CD4-positive, alpha-beta T cell treated with Interleukin-15 for 1 hour (primary cell): ENCODE measurements around the gene ORC4.

Experiments
- DNase-seq: peaks from one replicate; pipeline ENCODE4 v3.0.0-alpha.2; 2020

The ORC4 gene

GRCh38 chr2:148020111-148021058, at the start of gene ORC4:
ORC4 (minus strand) TSS chr2:148020737; CDS start chr2:147975958, 44,779 bp downstream.
- peak; percentile 99 for DNase-seq

GRCh38 chr2:148067801-148068200, 47.3 kb upstream of the ORC4 start:
- DNase-seq = no peak

DNA sequence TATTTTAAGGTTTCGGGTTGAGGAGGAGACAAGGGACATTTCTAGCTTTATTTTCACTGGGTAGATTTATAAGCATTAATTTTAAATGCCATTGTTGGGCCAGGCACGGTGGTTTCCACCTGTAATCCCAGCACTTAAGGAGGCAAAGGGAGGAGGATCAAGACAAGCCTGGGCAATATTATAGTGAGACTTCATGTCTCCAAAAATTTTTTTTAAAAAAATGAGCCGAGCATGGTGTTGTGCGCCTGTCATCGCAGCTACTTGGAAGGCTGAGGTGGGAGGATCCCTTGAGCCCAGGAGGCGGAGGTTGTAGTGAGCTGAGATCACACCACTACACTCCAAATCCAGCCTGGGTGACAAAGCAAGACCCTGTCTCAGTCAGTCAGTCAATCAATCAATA, 45.4 kb upstream of the ORC4 start:
- no peak for DNase-seq

GRCh38 chr2:148063633-148064032, 43.1 kb upstream of the ORC4 start:
- DNase-seq = no peak

GRCh38 chr2:148058641-148059040, 38.1 kb upstream of the ORC4 start:
- no peak for DNase-seq

DNA sequence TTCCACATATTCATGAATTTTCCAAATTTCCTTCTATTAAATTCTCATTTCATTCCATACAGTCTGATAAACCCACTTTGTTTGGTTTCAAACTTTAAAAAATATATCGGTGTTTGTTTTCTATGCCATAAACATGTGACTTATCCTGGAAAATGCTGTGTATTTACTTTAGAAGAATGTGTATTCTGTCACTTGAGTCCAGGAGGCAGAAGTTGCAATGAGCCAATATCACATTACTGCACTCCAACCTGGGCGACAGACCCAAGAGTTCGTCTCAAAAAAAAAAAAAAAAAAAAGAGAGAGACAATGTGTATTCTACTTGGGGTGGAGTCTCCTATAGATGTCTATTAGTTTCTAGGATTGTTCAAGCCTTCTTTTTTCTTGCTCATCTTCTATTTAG, 32.1 kb upstream of the ORC4 start:
- DNase-seq = no peak

DNA sequence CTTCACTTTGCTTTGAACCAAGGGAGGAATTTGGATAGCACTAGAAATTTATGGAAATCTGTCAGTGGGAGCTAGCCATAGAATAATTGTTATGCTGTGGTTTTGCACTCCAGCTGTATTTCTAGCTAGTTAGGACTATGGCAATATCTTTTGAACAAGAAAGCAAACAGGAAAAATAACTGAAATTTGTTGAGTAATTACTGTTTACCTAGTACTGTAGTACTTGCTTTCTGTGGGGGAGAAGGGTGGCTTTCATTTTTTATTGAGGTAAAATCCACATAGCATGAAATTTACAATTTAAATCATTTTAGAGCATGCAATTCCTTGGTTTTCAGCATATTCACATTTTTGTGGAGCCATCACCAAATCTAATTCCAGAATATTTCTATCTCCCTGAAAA, 28.7 kb upstream of the ORC4 start:
- no peak for DNase-seq

DNA sequence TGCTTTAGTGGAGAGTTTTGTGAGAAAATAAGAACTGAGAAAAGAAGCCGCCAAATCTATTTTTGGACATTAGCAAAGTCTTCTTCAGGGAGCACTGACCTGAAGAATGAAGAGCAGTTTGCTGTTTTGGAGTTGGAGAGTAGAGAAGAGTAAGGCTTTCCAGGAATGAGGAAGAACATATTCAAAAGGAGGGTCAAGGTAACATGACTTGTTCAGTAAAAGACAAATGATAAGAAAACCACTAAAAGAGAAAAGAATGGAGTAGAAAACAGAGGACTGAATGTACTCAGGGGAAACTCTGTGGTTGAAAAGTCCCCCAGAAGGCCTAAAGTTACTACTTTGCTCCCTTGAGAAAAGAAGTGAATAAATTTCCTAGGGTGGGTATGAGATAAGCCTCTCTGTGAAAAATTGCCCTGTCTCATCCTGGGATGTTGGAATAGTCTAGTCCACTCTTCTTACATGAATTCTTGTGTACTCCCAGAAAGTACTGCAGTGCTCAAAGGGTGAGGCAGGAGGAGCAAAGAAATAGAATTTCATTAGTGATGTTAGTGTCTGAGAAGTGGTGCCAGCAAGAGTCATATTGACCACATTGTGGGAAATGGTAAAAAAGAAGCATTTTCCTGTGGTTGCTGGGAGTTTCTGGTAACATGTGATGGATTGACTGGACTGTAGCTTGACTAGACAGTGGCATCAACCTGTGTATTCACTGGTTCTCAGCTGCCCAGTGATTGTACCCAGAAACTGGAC, 28.1 kb upstream of the ORC4 start:
- DNase-seq = no peak

DNA sequence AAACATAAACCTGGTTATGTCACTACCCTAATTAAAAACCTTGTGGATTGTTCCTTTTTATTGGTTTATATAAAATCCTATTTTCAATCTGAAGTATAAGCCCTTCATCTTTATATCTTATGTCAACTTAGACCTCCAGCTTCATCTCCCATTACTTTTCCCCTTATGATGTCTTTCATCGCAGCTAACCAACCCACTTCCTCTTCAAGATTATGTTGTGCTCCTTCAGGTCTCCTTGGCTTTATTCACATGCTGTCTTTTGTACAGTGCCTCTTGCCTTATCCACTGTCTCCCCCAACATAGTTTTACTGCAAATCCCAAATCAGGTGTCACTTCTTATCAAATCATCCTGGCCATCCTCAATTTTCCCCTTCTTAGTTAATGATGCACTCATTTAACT, 26.3 kb upstream of the ORC4 start:
- DNase-seq = no peak

GRCh38 chr2:148044322-148044721, 23.8 kb upstream of the ORC4 start:
- no peak for DNase-seq

- no peak for DNase-seq
Observed at GRCh38 chr2:148042219-148042618, 21.7 kb upstream of the ORC4 start.

DNA sequence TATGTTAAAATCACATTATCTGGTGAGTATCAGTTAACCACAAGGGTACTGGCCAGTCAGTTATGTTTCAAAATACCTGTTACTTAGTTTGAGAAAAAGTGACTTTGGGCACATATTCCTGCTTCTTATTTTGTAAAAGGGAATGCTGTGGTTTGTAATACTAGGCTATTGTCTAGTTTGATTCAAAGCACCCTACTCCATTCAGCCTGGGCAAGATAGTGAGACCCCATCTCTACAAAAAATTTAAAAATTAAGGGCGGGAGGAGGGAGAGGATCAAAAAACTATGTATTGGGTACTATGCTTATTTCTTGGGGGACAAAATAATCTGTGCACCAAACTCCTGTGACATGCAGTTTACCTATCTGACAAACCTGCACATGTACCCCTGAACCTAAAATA, 19.2 kb upstream of the ORC4 start:
- DNase-seq = no peak

GRCh38 chr2:148032215-148032614, 11.7 kb upstream of the ORC4 start:
- DNase-seq = no peak

DNA sequence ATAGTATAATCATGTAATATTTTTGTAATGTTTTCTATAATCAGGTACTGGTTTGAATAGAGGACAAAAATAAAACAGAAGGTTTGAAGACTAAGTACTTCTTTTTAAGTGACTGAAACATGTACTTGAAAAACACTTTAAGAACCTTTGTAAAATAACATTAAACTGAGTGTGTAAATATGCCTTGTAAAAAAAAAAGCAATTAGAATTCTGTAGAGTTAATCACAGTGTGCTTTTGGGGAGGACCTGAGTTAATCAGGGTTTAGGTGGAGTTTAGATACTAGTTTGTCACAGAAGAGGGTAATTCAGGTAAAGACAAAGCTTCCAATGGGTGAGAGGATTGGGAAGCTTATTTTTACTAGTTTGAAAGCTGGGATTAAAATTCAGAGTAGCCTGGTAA, 10.6 kb upstream of the ORC4 start:
- DNase-seq = no peak

DNA sequence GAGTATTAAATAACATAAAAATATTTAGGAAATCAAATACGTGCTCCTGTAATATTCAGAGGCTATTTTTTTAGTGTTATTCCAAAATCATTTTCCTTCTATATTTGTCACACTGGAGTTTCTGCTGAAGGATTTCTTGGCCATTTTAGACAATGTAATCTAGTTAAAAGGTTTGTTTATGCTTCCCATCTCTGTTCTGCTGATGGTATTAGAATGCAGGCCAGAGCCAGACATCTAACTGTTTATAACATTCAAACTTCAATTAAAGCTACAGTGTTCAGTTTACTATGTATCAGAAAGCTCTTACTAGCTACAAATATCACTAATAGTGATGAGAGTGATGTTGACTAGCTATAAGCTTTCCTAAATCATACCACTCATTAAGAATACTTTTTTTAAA, 8.2 kb upstream of the ORC4 start:
- no peak for DNase-seq

DNA sequence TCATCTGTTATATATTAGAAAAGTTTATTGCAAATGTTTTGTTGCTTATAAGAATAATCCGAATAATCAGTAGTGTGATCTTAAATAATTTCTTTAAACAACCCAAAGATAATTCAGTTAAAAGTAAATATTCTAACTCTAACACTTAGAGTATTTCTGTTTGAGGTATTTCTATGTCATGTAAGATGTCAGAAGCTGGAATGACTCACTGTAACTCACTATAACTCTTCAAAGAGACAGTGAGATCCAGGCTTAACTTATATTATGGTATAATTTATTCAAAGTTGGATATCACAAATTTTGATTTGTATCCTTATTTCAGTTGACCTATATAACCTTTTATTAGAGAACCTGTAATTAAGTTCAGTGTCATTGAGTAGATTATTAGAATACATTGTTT, 7.3 kb upstream of the ORC4 start:
- DNase-seq = no peak

- no peak for DNase-seq
Observed at GRCh38 chr2:148026573-148026972, 6.0 kb upstream of the ORC4 start.

GRCh38 chr2:148023861-148024260, 3.3 kb upstream of the ORC4 start:
- no peak for DNase-seq

DNA sequence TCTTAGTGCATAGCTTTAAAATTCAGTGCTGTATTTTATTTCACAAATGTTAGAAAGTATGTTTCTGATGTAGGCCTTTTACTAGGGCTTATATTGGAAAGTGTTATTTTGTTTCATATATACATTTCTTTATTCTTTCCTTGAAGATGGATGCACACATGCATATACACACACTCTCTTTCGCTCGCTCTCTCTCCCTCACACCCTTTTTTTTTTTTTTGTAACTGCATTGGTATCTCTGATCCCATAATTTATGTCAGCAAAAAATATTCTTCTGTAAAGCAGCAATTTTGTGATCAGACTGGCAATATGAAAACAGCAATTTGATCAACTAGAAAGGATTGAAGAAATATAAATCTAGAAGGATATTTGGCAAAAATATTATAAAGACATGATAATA, 2.3 kb upstream of the ORC4 start:
- DNase-seq = no peak

DNA sequence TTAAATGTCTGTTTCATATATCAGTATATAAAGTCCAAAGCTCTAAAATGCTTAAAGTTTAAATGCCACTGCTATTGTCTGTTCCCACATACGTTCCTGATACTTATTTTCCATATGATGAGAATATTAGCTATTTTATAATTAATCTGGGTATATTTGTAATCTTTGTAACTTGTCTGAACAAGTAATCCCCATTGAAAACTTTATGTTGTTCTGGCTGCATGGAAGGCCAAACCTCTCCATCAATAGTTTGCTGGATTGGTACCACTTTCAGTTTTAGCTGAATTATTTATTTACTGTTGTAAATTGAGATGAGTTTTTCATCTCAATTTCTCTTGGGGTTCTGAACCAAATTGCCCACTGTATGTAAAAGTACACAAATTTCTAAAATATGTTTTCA, 1.8 kb upstream of the ORC4 start:
- DNase-seq = no peak

DNA sequence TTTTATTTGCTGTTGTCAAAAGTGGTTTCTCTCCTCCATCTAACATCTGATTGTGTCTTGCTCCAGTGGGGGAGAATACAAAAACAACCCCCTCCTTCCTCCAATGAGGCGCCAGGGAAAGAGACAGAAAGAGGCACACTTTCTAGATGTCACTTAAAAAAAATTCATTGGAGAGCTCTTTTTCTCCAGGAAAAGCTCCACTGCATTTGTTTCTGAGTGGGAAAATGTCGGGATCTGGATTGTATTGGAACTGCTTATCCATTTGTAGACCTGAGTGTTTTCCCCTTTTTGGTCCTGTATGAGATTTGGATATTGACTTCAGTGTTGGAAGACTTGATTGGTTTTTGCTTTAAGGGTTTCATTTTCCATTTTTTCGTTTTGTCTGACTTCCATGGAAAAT, 1.3 kb upstream of the ORC4 start:
- DNase-seq = no peak

GRCh38 chr2:148021059-148021861, 723 bp upstream of the ORC4 start, which contains the start of gene MBD5:
MBD5 (plus strand) TSS chr2:148021091.
- peak; percentile 68 for DNase-seq

GRCh38 chr2:148014616-148015015, 5.9 kb downstream of the ORC4 start:
- DNase-seq = no peak
